ENCODE measurements around the gene MAEA.

Gene MAEA

GRCh38 chr4:1245481-1246051, 44.1 kb upstream of the MAEA start:
- Histone ChIP-seq H3K4me2 (ENCODE audit: low read length) (no peak overlapping the region), H3K9me2 (ENCODE audit: low read depth, low read length) (no peaks in the 10 kb centered on the region), H3K4me3 (ENCODE audit: low read depth, low read length, poor library complexity, severe bottlenecking) (no peak overlapping the region), H3K27ac (ENCODE audit: low read depth, low read length, poor library complexity, severe bottlenecking) (no peak overlapping the region), H3K27me3 (ENCODE audit: insufficient read depth, low read length) (no peaks in the 10 kb centered on the region), H3K79me2 (ENCODE audit: insufficient read depth, low read length) (peaks cover 25% of the 10 kb centered on the region; the same call in 1 of the 2 replicates), H3K4me1 (ENCODE audit: insufficient read depth, low read length, severe bottlenecking) (peaks cover 26% of the 10 kb centered on the region), H3F3A (ENCODE audit: insufficient read depth, low read length) (no peaks in the 10 kb centered on the region), H3K9ac (ENCODE audit: low read length) (no peak overlapping the region), H3K36me3 (ENCODE audit: insufficient read depth, low read length) (peaks cover 2% of the 10 kb centered on the region; the same call in 1 of the 2 replicates), H2AFZ (ENCODE audit: low read length) (no peak overlapping the region), H4K20me1 (ENCODE audit: insufficient read depth, low read length) (no peaks in the 10 kb centered on the region), H3K9me3 (ENCODE audit: low read length) (no peaks in the 10 kb centered on the region)
- TF ChIP-seq EZH2 (IDR thresholded peaks at IDR 0.05; ENCODE audit: borderline replicate concordance, low read length) (no peak), CTCF (IDR thresholded peaks at IDR 0.05; ENCODE audit: low read length) (no peak)

- Histone ChIP-seq H3K9me3 (ENCODE audit: low read length) (no peaks in the 10 kb centered on the region), H3K79me2 (ENCODE audit: insufficient read depth, low read length) (peaks cover 25% of the 10 kb centered on the region; the same call in 1 of the 2 replicates), H3K4me3 (ENCODE audit: low read depth, low read length, poor library complexity, severe bottlenecking) (peak overlapping the region; percentile 71), H3K36me3 (ENCODE audit: insufficient read depth, low read length) (peaks cover 10% of the 10 kb centered on the region), H3F3A (ENCODE audit: insufficient read depth, low read length) (no peaks in the 10 kb centered on the region), H3K9me2 (ENCODE audit: low read depth, low read length) (no peaks in the 10 kb centered on the region), H3K4me1 (ENCODE audit: insufficient read depth, low read length, severe bottlenecking) (peaks cover 26% of the 10 kb centered on the region), H3K4me2 (ENCODE audit: low read length) (peak overlapping the region; percentile 79), H2AFZ (ENCODE audit: low read length) (no peak overlapping the region), H3K27ac (ENCODE audit: low read depth, low read length, poor library complexity, severe bottlenecking) (no peak overlapping the region), H4K20me1 (ENCODE audit: insufficient read depth, low read length) (no peaks in the 10 kb centered on the region), H3K27me3 (ENCODE audit: insufficient read depth, low read length) (no peaks in the 10 kb centered on the region), H3K9ac (ENCODE audit: low read length) (no peak overlapping the region; the same call in 1 of the 2 replicates)
- TF ChIP-seq EZH2 (IDR thresholded peaks at IDR 0.05; ENCODE audit: borderline replicate concordance, low read length): no peak
Measured at GRCh38 chr4:1246111-1246881, 43.4 kb upstream of the MAEA start.

GRCh38 chr4:1246901-1247863, 42.5 kb upstream of the MAEA start:
- H3K9ac ChIP-seq (ENCODE audit: low read length): peak overlapping the region; percentile 77
- peaks cover 25% of the 10 kb centered on the region; the same call in 1 of the 2 replicates for H3K79me2 ChIP-seq (ENCODE audit: insufficient read depth, low read length)
- no peak overlapping the region for H3K27ac ChIP-seq (ENCODE audit: low read depth, low read length, poor library complexity, severe bottlenecking)
- H3K36me3 ChIP-seq (ENCODE audit: insufficient read depth, low read length): peaks cover 16% of the 10 kb centered on the region
- peak overlapping the region; percentile 79 for H3K4me2 ChIP-seq (ENCODE audit: low read length)
- H3K9me3 ChIP-seq (ENCODE audit: low read length): no peaks in the 10 kb centered on the region
- no peaks in the 10 kb centered on the region for H3K27me3 ChIP-seq (ENCODE audit: insufficient read depth, low read length)
- H4K20me1 ChIP-seq (ENCODE audit: insufficient read depth, low read length): no peaks in the 10 kb centered on the region
- H3K9me2 ChIP-seq (ENCODE audit: low read depth, low read length): no peaks in the 10 kb centered on the region
- no peaks in the 10 kb centered on the region for H3F3A ChIP-seq (ENCODE audit: insufficient read depth, low read length)
- peak overlapping the region; percentile 71 for H3K4me3 ChIP-seq (ENCODE audit: low read depth, low read length, poor library complexity, severe bottlenecking)
- H3K4me1 ChIP-seq (ENCODE audit: insufficient read depth, low read length, severe bottlenecking): peaks cover 26% of the 10 kb centered on the region
- TF ChIP-seq CTCF (IDR thresholded peaks at IDR 0.05; ENCODE audit: low read length): no peak
- TF ChIP-seq EZH2 (IDR thresholded peaks at IDR 0.05; ENCODE audit: borderline replicate concordance, low read length): no peak
- no peak overlapping the region for H2AFZ ChIP-seq (ENCODE audit: low read length)

Data from OCI-LY1 (cell line).